Brain pericyte (primary cell): ENCODE results near the gene STOX2.
"Not testable (repeated sequence)": the region's sequence is repeated elsewhere in the genome, so short reads cannot be mapped to it uniquely, and the experiment has no call there.

Experiments used
- DNase-seq: peaks from one replicate; pipeline ENCODE4 v3.0.0-alpha.2; 2012; ENCODE audit warnings: low read depth, low spot score

Gene STOX2

GRCh38 chr4:183936047-183936446, 30.9 kb downstream of the STOX2 start:
- no peak for DNase-seq

- DNase-seq: no peak
Observed at GRCh38 chr4:183936574-183937345, 31.7 kb downstream of the STOX2 start.

DNA sequence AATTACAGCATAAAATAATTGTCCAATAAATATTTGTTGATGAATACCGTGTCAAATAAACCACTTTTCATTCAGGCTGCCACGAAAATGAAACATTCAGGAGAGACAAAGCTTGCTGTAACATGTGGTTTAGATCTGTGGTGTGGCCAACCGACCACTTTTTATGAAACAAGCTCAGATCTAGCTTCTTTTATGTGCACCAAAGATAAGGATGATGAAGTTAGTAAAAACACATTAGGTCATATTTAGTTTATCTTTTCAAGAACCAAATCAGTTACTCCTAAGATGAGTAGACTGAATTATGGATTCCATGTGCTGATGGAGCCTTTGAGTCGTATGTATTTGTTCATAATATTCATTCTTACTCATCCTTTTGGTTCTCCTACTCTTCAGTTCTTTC, 35.8 kb downstream of the STOX2 start:
- no peak for DNase-seq

- DNase-seq: no peak
Observed at GRCh38 chr4:183941964-183942363, 36.9 kb downstream of the STOX2 start.

GRCh38 chr4:183945741-183946140, 40.6 kb downstream of the STOX2 start:
- no peak for DNase-seq

DNA sequence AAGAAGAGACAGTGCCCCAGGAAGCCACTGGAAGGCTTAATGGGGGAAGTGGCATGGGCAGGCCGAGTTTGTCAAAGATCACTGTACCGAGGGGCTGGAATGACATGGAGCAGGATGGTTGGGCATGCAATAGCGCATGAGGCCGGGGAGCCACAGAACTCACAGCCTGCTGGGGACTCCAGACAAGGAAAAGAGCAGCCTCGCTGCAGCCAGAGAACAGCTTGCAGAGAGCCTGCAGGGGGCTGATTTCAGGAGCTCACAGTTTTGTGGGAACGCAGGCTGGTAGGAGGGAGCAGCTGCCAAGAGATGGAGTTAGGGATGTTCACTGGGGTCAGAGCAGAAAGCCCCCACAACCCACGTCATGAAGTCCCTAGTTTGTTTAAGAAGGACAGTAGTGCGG, 45.4 kb downstream of the STOX2 start:
- no peak for DNase-seq

DNA sequence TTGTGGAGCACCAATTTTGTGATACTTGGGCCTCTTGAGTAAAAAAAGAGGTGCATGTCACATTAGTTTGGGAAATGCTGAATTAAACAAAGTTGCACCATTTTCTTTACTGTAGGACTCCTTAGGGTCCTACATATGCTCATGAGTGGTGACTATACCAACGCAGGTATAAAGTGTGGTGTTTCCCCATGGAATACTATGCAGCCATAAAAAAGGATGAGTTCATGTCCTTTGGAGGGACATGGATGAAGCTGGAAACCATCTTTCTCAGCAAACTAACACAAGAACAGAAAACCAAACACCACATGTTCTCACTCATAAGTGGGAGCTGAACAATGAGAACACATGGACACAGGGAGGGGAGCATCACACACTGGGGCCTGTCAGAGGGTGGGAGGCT, 47.5 kb downstream of the STOX2 start:
- not testable (repeated sequence) for DNase-seq

DNA sequence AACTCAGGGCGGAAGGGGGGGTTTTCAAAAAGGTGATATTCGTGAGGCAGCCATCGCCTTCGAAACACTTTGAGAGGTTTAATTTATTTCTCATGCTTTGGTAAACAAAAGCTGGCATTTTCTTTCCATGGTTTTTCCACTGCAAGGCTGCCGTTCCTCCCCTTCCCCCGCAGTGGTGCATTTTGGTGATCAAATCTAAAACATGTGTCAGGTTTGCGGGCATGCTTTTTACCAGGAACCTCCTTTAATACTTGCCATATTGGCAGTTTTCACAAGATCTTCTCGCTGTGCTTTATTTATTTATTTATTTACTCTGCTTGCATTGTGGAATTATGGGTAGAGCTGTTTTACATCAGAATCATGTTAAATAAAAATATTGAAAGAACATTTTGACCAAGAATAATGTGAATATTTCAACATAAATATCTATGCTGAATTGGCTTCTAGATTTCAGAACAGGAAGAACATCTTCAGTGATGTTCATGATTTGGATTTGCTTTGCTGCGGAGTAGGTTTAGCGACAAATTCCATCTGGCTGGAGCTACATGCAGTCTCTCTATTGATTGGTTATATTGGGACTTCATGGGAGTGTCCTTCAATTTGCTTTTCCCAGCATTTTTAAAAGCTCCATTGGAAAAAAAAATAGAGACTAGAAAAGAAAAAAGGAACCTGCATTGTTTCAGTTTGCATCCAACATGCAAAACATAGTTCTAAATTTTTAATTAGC, 54.4 kb downstream of the STOX2 start:
- no peak for DNase-seq

DNA sequence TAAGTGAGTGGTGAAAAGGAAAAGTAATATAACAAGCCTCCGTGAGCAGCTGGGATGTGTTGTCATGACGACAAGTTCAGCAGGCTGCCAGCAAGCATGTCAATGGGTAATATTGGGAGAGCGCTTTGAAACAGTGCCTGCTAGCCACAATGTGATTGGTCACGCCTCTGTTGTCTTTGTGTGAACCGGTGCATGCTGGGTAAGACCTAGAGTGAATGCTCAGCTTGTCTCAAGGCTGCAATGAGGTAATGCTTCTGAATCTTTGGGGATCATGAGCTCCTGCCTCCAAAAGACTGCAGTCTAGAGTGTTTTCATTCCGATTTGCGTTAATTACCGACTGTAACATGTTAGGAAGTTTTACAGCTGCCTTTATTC, 54.9 kb downstream of the STOX2 start:
- DNase-seq: no peak

- no peak for DNase-seq
Observed at GRCh38 chr4:183960962-183961541, 55.9 kb downstream of the STOX2 start.

GRCh38 chr4:183961795-183962194, 56.7 kb downstream of the STOX2 start:
- no peak for DNase-seq

GRCh38 chr4:183962419-183962818, 57.3 kb downstream of the STOX2 start:
- no peak for DNase-seq

- no peak for DNase-seq
Observed at GRCh38 chr4:183966371-183966770, 61.3 kb downstream of the STOX2 start.

DNA sequence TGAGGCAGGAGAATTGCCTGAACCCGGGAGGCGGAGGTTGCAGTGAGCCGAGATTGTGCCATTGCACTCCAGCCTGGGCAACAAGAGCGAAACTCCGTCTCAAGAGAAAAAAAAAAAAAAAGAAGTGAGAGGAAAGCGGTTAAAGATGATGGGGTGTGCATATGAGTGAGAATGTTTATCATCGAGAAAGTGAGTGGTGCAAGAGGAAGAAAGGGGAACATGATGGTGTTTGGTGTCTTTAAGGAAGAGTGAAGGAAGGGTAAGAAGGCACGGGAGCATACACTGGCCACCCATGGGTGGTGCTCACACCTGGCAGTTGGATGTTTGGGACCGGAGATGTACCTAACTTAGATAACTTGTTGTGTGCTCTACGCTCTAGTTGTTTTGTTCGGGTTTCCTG, 62.2 kb downstream of the STOX2 start:
- no peak for DNase-seq

GRCh38 chr4:183968502-183968901, 63.4 kb downstream of the STOX2 start:
- DNase-seq: no peak

GRCh38 chr4:183968931-183969330, 63.8 kb downstream of the STOX2 start:
- DNase-seq: no peak

- DNase-seq: no peak
Observed at GRCh38 chr4:183969596-183969995, 64.5 kb downstream of the STOX2 start.

GRCh38 chr4:183971929-183972490, 66.9 kb downstream of the STOX2 start:
- no peak for DNase-seq

GRCh38 chr4:183977707-183978106, 72.6 kb downstream of the STOX2 start:
- no peak for DNase-seq

GRCh38 chr4:183984566-183984965, 79.5 kb downstream of the STOX2 start:
- DNase-seq: no peak

- no peak for DNase-seq
Observed at GRCh38 chr4:183985786-183986185, 80.7 kb downstream of the STOX2 start.

GRCh38 chr4:183986291-183986970, 81.3 kb downstream of the STOX2 start:
- DNase-seq: no peak
